Ureter (tissue), 1 donor: Measurements from ENCODE around the gene PHYH. TPM values are rescaled to one million over a fixed set of nuclear protein-coding genes. Genes with fewer than 3 reads are reported as not detected.
"Not testable (repeated sequence)": the region's sequence is repeated elsewhere in the genome, so short reads cannot be mapped to it uniquely, and the experiment has no call there.

Experiments
- DNase-seq: peaks from one replicate; pipeline ENCODE4 v3.0.0-alpha.2; 2020; ENCODE audit warnings: low spot score
- total RNA-seq: library from RNA; stranded (reverse); gene quantifications from one replicate; pipeline ENCODE4 v1.2.4, GENCODE V29; 2023
- donor health status: DM: yes; HTN: yes; CAD: no.

Gene PHYH
- total RNA-seq, 1 donor from 2014 or later, result 28.4 TPM

DNA sequence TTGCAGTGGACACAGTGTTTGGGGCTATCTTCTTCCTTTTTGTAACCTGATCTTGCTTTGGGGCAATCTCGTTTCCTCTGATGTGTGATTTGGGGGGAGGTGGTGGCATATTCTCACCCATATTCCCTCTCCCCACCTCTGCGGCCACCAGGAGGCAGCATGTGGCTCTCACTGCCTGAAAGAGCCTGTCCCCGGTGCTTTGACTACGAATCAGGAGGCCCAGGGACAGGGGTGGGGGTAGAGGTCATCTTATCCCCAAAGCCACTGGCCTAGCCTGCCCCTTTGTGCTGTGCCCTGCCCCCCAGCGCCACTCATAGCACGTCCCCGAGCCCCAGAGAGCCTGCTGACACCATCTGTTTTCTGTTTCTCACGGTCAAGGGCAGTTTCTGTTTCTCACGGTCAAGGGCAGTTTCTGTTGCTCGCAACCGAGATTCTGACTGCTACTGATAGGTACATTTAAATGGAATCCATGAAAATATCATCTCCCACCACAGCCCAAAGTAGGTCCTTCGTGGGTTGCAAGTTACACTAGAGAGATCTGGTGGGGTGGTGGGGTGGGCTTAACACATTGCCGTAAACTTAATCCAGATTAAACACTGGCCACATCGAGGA is 28.2 kb downstream of the PHYH start:
- DNase-seq, result no peak

DNA sequence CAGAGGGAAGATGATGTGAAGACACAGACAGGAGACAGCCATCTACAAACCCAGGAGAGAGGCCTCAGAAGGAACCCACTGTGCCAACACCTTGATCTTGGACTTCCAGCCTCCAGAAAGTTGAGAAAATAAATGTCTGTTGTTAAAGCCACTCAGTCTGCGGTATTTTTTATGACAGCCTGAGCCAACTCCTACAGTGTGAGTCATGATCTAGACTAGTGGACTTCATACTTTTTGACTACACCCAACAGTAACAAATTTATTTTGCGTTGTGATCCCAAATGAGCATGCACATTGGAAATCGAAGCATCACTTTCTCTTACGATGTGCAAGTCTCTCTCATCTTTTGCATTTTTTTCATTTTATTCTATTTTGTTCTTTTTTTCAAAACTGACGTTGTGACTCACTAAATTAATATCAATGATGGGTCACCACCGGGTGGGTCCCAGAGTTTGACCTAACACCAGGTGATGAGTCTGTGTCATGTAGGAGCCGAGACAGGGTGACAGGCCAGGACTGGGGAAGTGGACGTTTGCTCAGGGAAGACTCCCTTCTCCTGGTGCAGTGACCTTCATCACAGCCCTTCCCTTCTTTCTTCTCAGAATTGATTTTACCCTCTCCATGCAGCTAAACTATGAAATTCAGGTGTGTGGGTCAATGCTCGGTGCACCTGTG is 28.9 kb downstream of the PHYH start:
- DNase-seq, result no peak

DNA sequence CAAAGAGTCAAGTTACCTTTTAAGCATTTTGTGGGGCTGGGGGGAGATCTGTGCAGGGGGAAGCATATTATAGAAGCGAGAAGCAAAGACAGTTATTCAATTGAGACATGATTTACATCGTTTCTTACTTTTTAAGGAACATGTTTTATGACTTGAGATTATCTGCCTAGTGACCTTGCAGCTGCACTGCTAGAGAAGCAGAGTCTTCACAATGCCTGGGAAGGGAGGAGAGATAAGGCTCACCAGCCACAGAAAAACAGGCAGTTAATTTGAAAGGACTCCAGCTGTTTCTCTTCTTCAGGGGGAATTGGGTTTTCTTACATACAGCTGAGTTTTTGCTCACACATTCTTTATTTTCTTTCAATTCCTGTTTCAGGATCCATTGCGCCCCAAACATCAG is 31.0 kb downstream of the PHYH start:
- no peak for DNase-seq

DNA sequence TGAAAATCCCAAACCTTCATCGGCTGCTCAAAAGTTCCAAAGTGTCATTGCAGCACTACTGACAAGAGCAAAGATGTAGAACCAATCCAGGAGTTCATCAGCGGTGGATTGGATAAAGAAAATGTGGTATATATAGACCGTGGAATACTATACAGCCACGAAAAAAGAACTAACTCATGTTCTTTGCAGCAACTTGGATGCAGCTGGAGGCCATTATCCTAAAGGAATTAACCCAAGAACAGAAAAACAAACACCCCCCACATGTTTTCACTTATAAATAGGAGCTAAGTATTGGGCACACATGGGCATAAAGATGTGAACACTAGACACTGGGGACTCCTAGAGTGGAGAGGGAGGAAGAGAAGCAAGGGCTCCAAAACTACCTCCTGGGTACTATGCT is 31.6 kb downstream of the PHYH start:
- no peak for DNase-seq

DNA sequence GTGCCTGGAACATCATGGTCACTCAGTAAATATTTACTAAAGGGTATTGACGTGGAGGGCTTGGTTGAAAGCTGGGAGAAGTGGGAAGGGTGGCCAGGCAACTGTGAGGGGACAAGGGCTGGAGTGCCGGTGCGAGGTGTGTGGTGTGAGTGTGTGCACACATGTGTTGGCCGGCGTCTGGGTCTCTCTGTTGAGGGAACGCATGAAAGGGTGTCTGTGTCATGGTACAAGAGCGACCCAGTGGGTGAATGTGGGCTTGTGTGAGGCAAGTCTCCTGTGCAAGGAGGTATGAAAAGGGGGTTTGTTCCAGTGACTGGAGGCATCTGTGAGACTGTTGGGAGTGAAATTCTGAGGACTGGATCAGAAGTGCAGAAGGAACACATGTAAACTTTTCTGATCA is 36.3 kb downstream of the PHYH start:
- DNase-seq, result no peak

DNA sequence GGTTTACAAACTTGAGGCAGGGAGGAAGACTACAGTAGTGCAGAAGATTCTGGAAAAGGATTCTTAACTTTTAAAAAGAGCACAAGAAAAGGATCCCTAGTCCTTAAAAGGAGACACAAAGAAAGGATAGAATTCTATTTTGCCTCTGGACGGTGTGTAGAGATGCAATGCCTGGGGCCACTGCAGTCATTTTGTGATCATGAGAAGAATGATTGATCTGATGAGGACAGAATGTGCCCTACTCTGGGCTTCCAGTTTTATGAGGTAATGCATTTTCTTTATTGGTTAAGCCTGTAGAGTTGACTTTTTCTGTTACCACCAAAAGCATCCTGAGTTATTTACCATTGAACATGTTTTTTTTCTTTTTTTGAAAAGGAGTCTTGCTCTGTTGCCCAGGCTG is 37.4 kb downstream of the PHYH start:
- DNase-seq, result no peak

DNA sequence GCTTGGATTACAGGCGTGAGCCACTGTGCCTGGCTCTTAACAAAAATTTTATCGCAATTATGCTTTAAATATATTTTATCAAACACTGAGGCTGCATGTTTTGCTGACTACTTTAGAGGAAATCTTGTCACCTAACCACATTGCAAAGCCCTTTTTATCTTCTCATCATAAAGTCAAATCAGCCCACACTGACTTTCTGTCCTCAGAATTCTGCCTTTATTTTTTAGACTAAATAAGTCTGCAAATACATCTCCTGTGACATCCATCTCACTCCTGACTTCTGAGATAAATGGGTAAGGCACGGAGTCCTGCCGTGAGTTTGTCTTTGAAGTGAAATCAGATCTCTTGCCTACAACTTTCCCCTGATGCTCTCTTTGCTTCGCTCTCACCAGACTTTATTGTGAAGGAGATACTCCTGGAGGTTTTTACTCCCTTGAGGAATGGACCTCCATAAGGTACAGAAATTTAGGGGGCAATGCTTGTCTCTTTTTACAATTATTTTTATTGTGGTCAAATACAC is 42.2 kb downstream of the PHYH start:
- DNase-seq, result no peak

DNA sequence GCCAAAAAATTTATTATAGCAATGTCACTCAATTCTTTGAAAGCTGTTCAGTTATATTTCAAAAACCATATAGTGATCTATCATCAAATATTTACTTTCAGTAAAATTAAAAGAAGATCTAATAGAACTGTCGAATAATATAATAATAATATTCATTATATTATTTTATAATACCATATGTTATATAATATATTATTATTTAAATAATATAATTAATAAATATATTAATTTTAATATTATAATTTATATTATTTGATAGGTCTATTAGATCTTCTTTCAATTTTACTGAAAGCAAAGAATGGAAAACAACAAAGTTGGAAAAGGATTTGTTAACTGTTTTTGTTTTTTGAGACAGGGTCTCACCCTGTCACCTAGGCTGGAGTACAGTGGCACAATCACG is 43.2 kb downstream of the PHYH start:
- DNase-seq, result no peak

DNA sequence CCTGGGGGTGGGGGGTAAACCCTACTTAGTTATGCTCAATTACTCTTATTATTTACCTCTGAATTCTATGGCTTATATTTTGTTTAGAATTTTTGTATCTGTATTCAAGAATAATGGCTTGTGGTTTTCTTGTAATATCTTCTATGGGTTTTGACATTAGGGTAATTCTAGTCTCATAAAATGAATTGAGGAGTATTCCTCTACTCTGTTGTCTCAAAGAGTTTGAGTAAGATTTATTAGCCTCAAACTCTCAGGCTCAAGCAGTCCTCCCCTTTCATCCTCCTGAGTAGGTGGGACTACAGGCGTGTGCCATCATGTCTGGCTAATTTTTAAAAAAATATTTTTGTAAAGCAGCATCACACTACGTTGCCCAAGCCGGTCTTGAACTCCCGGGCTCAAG is 46.1 kb downstream of the PHYH start:
- DNase-seq, result no peak

DNA sequence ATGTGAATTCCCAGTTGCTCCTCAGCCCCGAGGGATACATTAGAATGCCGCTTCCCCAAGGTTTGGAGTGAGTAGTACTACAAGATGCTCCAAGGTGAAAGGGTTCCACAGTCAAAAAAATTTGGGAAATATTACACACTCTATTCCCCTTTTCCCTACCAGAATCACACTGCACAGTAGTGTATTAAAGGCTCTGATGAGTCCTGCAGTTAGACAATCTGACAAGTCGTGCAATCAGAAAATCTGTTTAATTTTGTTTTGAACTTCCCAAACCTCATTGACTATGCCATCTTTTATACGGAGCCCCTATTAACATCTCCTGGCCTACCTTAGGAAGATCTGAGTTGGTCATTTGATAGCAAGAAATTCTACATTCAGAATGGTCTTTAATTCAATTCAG is 52.1 kb downstream of the PHYH start:
- DNase-seq, result no peak

DNA sequence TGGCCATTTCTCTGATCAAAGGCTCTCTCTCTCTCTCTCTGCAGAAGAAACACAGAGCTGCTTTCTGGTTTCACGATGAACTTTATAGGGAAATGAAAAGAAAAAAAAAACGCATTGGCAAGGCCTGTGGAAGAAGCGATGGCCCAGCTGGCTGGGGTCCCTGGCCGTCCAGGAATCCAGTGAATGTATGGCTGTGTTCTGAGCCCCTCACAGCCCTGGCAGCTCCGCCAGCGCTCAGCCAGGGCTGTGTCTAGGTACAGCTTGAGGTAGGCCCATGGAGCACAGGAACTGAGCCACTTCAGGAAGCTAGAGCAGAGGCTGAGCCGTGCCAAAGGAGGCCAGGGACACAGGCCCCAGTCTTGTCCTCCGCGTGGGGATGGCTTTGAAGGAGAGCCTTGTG is 52.6 kb downstream of the PHYH start:
- no peak for DNase-seq

DNA sequence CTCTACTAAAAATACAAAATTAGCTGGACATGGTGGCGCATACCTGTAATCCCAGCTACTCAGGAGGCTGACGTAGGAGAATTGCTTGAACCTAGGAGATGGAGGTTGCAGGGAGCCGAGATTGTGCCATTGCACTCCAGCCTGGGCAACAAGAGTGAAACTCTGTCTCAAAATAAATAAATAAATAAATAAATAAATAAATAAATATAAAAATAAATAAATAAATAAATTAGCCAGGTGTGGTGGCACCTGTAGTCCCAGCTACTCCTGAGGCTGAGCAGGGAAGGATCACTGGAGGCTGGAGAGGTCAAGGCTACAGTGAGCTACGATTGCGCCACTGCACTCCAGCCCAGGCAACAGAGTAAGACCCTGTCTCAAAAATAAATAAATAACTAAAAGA is 57.6 kb downstream of the PHYH start:
- DNase-seq, result not testable (repeated sequence)

DNA sequence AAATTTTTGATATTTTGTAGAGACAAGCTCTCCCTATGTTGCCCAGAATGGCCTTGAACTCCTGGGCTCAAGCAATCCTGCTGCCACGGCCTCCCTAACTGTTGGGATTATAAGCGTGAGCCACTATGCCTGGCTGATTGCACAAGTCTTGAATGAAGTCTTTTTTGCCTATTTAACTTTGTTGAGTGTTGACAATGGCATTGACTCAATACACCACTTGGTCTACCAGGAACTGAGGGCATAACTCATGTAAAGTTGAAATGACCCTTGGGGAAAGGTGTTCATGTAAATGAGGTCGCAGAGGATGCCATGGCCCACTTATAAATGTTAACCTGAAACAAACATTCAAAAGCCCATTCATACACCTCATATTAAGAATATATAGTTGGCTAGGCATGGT is 58.3 kb downstream of the PHYH start:
- no peak for DNase-seq

DNA sequence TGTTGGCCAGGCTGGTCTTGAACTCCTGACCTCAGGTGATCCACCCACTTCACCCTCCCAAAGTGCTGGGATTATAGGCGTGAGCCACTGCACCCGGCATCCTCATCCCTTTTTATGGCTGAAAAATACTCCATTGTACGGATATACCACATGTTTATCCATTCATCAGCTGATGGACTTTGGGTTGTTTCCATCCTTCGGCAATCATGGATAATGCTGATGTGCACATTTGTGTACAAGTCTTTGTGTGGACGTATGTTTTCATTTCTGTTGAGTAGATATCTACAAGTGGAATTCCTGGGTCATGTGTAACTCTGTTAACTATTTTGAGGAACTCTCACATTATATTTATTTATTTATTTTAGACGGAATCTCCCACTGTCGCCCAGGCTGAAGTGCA is 59.9 kb downstream of the PHYH start:
- DNase-seq, result no peak

DNA sequence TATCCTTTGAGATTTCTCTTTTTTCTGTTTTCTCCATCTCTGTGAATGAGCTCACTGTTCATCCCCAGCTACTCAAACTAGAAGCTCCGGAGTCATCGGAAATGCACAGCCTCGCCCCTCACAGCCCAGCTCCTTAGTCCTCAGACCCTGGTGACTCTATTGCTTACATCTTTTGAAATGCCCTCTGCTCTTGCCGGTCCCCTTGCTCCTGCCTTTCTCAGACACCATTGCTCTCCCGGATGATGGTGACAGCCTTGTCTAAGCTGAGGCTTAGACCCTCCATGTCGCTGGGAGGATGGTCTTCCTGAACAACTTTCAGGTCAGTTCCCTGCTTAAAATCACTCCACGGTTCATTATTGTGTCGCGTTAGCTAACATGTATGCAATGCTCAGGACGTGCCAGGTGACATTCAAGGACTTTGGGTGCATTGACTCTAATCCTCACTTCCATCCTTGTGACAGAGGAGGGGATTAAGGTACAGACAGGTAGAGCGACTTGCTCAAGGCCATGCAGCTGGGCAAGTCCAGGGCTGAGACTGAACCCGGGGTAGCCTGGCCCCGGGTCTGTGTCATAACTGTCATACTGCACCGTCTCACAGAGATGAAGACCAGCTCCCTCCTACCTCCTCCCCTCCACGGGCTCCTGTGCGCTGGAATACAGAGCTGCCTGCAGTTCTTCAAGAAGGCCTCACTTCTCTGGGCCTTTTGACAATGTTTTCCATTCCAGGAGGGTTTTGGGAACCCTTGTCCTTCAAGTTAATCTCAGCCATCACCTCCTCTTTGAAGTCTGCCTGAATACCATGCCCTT is 61.4 kb downstream of the PHYH start:
- DNase-seq, result no peak

DNA sequence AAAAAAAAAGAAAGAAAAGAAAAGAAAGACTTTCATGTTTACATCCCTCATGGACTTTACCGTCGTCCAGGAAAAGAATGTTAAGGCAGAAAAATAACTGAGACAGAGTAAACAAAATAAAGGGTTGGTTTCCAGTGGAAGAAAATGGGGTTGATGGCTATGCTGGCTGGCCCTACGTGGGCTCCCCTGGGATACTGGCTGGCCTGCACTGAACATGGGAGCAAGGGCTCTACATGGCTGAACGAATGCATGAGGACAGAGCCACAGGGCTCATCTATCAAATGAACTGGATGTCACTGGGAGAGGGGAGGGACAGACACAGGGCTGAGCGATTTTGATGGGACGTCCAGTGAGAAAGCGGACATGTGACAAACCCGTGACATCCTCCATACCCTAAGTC is 63.2 kb downstream of the PHYH start:
- no peak for DNase-seq

DNA sequence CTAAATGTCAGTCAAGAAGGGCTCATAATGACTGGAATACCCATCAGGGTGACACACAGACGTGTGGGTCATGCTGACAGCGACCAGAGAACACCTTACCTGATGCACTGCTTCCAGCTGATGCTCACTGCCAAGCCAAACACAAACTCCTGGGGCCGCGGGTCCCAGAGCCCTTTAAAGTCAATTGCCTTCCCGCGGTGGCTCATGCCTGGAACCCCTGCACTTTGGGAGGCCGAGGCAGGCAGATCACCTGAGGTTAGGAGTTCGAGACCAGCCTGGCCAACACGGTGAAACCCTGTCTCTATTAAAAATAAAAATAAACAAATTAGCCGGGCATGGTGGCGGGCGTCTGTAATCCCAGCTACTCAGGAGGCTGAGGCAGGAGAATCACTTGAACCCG is 65.1 kb downstream of the PHYH start:
- not testable (repeated sequence) for DNase-seq

DNA sequence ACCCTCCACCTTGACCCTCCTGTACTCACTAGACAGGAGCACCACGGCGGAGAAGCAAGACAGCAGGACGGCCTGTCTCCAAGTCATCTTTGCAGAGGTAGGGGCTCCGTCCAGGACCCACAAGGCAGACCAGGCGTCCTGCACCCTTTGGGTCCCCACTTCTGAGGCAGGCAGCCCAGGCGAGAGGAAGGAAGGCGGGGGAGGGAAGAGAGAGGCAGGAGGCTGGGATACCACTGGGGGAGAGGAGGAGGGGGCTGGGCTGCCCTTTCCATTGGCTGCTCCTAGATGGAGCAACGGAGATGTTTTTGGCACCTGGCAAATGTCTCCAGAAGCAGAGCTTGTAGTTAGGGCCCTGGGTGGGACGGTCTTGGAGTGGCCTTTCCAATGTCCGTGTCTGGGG is 65.7 kb downstream of the PHYH start, which contains the start of gene UCMA:
UCMA (minus strand) TSS at position 203 of the 400 bp plus-strand sequence; CDS start at position 87, 116 bp downstream.
- no peak for DNase-seq

DNA sequence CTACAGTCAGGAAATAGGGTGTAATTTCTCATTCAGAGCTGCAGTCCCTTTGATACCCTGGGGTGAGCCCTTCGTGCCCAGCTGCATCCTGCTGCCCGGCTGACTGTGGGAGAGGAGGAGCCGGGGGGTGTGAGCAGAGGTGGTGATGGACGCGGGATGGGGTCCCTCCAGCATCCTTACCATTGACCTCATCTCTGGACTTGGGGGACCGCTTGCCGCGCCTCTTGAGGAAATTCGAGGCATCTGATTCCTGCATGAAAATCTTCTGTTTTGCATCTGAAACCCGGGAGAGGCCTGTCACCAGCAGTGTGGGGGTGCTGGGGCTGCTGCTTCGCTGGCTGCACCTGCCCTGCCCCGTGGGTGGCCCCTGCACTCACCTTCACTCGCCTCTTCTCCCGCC is 66.5 kb downstream of the PHYH start:
- DNase-seq, result no peak

DNA sequence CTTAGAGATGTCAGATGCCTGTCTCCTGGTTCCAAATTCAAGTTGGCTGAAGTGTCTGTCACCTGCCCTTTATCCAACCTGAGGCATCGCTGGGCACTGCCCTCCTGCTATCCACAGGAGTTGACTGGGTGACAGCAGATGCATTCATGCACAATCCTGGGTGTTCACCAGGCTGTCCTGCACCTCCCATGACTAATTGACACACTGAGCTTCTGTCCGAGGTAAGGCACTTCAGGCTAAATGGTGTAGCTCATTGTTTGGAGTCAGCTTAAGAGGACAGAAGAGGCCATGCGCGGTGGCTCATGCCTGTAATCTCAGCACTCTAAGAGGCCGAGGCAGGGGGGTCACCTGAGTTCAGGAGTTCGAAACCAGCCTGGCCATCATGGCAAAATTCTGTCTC is 68.1 kb downstream of the PHYH start:
- no peak for DNase-seq

DNA sequence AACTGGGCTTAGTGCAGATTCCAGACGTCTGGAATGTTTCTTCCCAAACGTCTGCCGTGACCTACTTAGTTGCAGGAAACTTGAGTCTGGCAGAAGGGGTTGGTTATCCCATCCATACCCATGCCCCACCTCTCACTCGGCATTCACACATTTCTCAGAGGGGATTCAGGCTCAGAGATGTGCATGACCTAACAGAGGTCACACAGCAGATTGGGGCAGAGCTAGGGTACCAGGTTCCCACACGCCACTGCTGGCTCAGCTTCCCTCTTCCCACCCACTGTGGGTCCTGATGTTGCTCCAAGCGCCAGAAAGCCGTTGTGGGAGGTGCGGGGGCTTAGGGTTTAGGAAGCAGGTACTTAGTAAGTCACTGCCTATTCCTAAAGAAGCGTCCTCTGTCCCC is 68.7 kb downstream of the PHYH start:
- DNase-seq, result no peak
